ENCODE data around the gene DTNBP1.

DNA sequence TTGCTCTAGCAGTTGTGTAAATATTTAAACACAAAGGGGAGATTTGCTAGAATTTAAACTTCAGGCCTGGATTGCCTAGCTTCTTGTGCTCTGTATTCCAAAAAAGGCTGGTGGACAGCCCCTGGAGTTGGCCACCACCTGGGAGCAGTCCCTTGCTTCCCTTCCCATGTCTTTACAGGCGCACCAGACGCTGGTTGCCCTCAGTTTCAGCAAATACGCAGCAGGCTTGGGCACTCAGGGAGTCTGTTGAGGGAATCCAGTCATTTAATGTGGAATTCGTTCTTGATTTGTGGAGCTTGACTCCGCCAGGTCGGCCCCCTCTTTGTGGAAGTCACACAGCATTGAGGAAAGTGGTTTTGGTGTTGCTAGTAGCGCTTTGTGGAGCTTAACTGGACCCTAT lies 156.8 kb downstream of the DTNBP1 start:
- TF ChIP-seq, protein P1, sequence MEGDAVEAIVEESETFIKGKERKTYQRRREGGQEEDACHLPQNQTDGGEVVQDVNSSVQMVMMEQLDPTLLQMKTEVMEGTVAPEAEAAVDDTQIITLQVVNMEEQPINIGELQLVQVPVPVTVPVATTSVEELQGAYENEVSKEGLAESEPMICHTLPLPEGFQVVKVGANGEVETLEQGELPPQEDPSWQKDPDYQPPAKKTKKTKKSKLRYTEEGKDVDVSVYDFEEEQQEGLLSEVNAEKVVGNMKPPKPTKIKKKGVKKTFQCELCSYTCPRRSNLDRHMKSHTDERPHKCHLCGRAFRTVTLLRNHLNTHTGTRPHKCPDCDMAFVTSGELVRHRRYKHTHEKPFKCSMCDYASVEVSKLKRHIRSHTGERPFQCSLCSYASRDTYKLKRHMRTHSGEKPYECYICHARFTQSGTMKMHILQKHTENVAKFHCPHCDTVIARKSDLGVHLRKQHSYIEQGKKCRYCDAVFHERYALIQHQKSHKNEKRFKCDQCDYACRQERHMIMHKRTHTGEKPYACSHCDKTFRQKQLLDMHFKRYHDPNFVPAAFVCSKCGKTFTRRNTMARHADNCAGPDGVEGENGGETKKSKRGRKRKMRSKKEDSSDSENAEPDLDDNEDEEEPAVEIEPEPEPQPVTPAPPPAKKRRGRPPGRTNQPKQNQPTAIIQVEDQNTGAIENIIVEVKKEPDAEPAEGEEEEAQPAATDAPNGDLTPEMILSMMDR (IDR thresholded peaks at IDR 0.05; ENCODE audit: low read length): no peak
- TF ChIP-seq EZH2 (optimal IDR thresholded peaks at IDR 0.05; ENCODE audit: low read depth, low read length) (no peak), EZH2phosphoT487 (IDR thresholded peaks at IDR 0.05; ENCODE audit: low read length) (no peak)
